DND-41 (cell line): Measurements from ENCODE around the gene TFEC.

Experiments
- EZH2 ChIP-seq: IDR thresholded peaks from 3 replicates; pipeline ENCODE4 v1.6.1; 2012; ENCODE audit warnings: borderline replicate concordance, low read depth, mild to moderate bottlenecking, moderate library complexity, low read length, inconsistent platforms; ENCODE audit not compliant: severe bottlenecking
- TF ChIP-seq, protein P1 (sequence below): IDR thresholded peaks from 2 replicates; pipeline ENCODE4 v1.5.1; 2012; ENCODE audit warnings: borderline replicate concordance, low read length, moderate library complexity, mild to moderate bottlenecking; ENCODE audit not compliant: poor library complexity, severe bottlenecking; ENCODE audit errors: extremely low read depth

DNA sequence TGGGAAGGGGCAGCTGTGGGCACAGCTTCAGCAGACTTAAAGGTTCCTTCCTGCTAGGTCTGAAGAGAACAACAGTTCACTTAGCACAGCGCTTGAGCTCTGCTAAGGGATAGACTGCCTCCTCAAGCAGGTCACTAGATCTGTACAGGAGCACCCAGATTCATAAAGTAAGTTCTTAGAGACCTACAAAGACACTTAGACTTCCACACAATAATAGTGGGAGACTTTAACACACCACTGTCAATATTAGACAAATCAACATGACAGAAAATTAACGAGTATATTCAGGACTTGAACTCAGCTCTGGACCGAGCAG is 140.9 kb downstream of the TFEC start:
- TF ChIP-seq, protein P1, sequence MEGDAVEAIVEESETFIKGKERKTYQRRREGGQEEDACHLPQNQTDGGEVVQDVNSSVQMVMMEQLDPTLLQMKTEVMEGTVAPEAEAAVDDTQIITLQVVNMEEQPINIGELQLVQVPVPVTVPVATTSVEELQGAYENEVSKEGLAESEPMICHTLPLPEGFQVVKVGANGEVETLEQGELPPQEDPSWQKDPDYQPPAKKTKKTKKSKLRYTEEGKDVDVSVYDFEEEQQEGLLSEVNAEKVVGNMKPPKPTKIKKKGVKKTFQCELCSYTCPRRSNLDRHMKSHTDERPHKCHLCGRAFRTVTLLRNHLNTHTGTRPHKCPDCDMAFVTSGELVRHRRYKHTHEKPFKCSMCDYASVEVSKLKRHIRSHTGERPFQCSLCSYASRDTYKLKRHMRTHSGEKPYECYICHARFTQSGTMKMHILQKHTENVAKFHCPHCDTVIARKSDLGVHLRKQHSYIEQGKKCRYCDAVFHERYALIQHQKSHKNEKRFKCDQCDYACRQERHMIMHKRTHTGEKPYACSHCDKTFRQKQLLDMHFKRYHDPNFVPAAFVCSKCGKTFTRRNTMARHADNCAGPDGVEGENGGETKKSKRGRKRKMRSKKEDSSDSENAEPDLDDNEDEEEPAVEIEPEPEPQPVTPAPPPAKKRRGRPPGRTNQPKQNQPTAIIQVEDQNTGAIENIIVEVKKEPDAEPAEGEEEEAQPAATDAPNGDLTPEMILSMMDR, result no peak
- TF ChIP-seq EZH2, result no peak
